Skeletal muscle satellite cell (primary cell): ENCODE data around the gene TCHH. TPM values are rescaled to one million over a fixed set of nuclear protein-coding genes. Genes with fewer than 3 reads are reported as not detected.

Experiments
- small RNA-seq: library from RNA; depleted of rRNA; stranded (forward); fragments of <200 nt; gene quantifications from one replicate; pipeline ENCODE3, GENCODE V24; 2012

TCHH gene

Small RNA genes within 50 kb of the gene (small RNA-seq; reads per million reads assigned to genes)
- not detected for gene SPTLC1P4
